ENCODE measurements around the gene PACSIN1. TPM values are rescaled to one million over a fixed set of nuclear protein-coding genes. Genes with fewer than 3 reads are reported as not detected.

Gene PACSIN1
- total and polyA plus RNA-seq, 2 of the 4 experiments (the other 2 are of a cell fraction): 0.02 TPM; not detected in 1

GRCh38 chr6:34517966-34518365 is 52.1 kb downstream of the PACSIN1 start:
- H3K14ac ChIP-seq (replicated peaks; ENCODE audit: low read depth, low read length): no peak overlapping the region
- H2AK5ac ChIP-seq (ENCODE audit: low read depth, low read length): no peak overlapping the region
- H3K56ac ChIP-seq (ENCODE audit: extremely low read depth, insufficient read depth, low read length): no peak overlapping the region
- H3K27ac ChIP-seq (ENCODE audit: insufficient read depth, low read length): no peak overlapping the region
- H4K5ac ChIP-seq (ENCODE audit: low read depth, low read length): no peak overlapping the region
- H3K27me3 ChIP-seq (ENCODE audit: control insufficient read depth, insufficient read depth, low read length): peaks cover 59% of the 10 kb centered on the region
- H3K79me1 ChIP-seq (ENCODE audit: low read depth in 1 of 2, low read length in 2 of 2): no peaks in the 10 kb centered on the region
- POLR2A ChIA-PET (ENCODE audit: unreplicated experiment): no interaction called here
- TF ChIP-seq USF2 (IDR thresholded peaks at IDR 0.05; ENCODE audit: low read depth, low read length) (no peak), CHD1 (IDR thresholded peaks at IDR 0.05; ENCODE audit: low read depth, low read length) (no peak), NFE2L2 (IDR thresholded peaks at IDR 0.05; ENCODE audit: low read depth, low read length) (no peak), POLR2A (IDR thresholded peaks at IDR 0.05; ENCODE audit: low read depth, low read length) (no peak), MAFK (IDR thresholded peaks at IDR 0.05; ENCODE audit: low read depth, low read length) (no peak), CTCF (conservative IDR thresholded peaks at IDR 0.05; ENCODE audit: low read depth, low read length) (no peak), MAZ (IDR thresholded peaks at IDR 0.05; ENCODE audit: borderline replicate concordance, low read depth, low read length) (no peak), RAD21 (IDR thresholded peaks at IDR 0.05; ENCODE audit: low read length) (no peak), MXI1 (IDR thresholded peaks at IDR 0.05; ENCODE audit: borderline replicate concordance, low read depth, low read length) (no peak), BHLHE40 (IDR thresholded peaks at IDR 0.05; ENCODE audit: low read depth, low read length) (no peak)
- BruUV-seq (replicated peaks): no TSS peak
- no peak overlapping the region for H2BK20ac ChIP-seq (ENCODE audit: low read depth, low read length)
- no peak overlapping the region for H3K18ac ChIP-seq (ENCODE audit: low read depth, low read length)
- H3K9me1 ChIP-seq (ENCODE audit: insufficient read depth, low read length): no peaks in the 10 kb centered on the region
- in situ Hi-C loops (cut with MboI; ENCODE audit: low sequenced_read_pairs) (no loop called here), intact Hi-C loops (cut with micrococcal nuclease) (no loop called here), dilution Hi-C loops (cut with HindIII; ENCODE audit: low sequenced_read_pairs, unreplicated experiment) (no loop called here)
- H4K91ac ChIP-seq (ENCODE audit: insufficient read depth, low read depth, low read length): no peak overlapping the region
- no peak overlapping the region for H2AFZ ChIP-seq (replicated peaks; ENCODE audit: low read length, poor library complexity)
- no peak overlapping the region for H4K8ac ChIP-seq (ENCODE audit: low read depth in 2 of 2, low read length in 2 of 2)
- H2BK5ac ChIP-seq (ENCODE audit: low read depth, low read length, poor library complexity, severe bottlenecking): no peak overlapping the region
- ATAC-seq (ENCODE audit: low read depth) (no peak), DNase-seq (no peak)
- H3K4me3 ChIP-seq (ENCODE audit: insufficient read depth, low read depth, low read length): no peak overlapping the region
- CTCF ChIA-PET: no interaction called here
- no peak overlapping the region for H3K9ac ChIP-seq (ENCODE audit: low read depth, low read length)
- H2BK15ac ChIP-seq (ENCODE audit: low read depth, low read length): no peak overlapping the region
- no peak overlapping the region for H2AK9ac ChIP-seq (replicated peaks; ENCODE audit: low read depth, low read length, poor library complexity)
- H3K4me2 ChIP-seq (ENCODE audit: low read depth, low read length): no peak overlapping the region
- no peak overlapping the region for H2BK120ac ChIP-seq (ENCODE audit: low read depth, low read length)
- H3K23ac ChIP-seq (ENCODE audit: low read depth, low read length): no peak overlapping the region
- WGBS, 2 experiments (ENCODE audit: extremely low coverage in 2 of 2, insufficient read length in 1 of 2): 40% methylated on average over 1 of the region's 8 CpGs; no CpG with 5 or more reads in 1 of the 2 experiments
- no peaks in the 10 kb centered on the region; the same call in 1 of the 2 replicates for H3K9me3 ChIP-seq (ENCODE audit: control insufficient read depth, insufficient read depth, low read length)
- H3K36me3 ChIP-seq (ENCODE audit: control insufficient read depth, insufficient read depth, low read length): no peaks in the 10 kb centered on the region
- H4K20me1 ChIP-seq (ENCODE audit: insufficient read depth, low read length): no peaks in the 10 kb centered on the region
- no peak overlapping the region for H3K4ac ChIP-seq (ENCODE audit: low read depth, low read length)
- H3K4me1 ChIP-seq (ENCODE audit: control insufficient read depth, insufficient read depth, low read length): peaks cover 1% of the 10 kb centered on the region; the same call in 1 of the 2 replicates
